ENCODE results near the gene DLG4.
A peak's percentile ranks its signal among the peaks of the same experiment; 100 is the strongest.

DLG4 gene

GRCh38 chr17:7214300-7215135 lies 5.1 kb downstream of the DLG4 start:
- peak; percentile 100 for DNase-seq (ENCODE audit: low spot score)

DNA sequence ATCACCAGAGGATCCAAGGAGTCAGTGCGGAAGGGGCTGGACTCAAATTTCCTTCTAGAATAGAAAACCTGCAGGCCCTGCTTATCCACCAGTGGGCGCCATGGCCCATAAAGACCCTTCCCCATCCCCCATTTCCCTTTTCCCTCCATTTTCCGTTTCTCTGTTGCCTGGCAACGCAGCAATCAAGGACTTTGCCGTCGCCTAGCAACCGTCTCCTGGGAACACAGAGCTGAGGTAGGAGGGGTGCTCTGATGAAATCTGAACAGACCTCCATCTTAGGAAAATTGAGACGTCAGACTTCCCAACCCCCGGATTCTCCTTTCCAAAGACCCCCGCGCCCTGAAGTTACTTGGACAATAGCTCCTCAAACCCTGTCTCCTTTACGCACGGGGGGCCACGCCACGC lies 5.7 kb downstream of the DLG4 start:
- peak; percentile 87 for DNase-seq (ENCODE audit: low spot score)

GRCh38 chr17:7211491-7212273 lies 8.0 kb downstream of the DLG4 start:
- no peak for DNase-seq (ENCODE audit: low spot score)

DNA sequence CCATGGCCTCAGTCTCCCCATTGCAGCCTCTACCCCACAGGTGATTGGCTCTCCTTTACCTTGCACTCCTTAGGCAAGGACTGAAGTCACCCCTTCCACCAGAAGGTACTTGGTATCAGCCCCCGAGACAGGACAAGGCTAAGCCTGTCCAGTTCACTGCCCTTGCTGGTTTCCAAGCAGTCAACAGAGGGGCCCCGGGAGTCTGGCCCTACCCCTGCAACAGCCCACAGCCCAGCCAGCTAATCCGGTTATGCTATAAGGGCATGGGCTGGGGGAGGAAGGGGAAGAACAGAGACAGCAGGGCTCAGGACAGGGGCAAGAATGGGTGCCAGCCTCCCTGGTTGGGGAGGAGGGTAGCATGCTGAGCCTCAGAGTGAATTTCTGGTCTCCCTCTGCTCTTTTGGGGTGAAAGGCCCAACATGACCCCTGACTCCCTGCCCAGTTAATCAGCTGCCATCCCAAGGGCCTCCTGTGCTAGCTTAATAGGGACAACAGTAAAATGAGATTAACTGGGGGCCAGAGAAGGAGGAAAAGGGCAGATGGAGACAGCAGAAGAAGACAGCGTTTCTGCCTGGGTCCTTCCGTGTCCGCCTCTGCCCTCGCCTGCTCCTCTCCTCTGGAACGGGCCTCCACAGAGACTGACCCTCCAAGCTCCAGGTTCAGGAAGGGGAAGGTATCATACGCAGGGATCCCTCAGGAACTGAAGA lies 10.7 kb downstream of the DLG4 start:
- no peak for DNase-seq (ENCODE audit: low spot score)

- no peak for DNase-seq (ENCODE audit: low spot score)
Measured at GRCh38 chr17:7208027-7208571, 11.5 kb downstream of the DLG4 start.

DNA sequence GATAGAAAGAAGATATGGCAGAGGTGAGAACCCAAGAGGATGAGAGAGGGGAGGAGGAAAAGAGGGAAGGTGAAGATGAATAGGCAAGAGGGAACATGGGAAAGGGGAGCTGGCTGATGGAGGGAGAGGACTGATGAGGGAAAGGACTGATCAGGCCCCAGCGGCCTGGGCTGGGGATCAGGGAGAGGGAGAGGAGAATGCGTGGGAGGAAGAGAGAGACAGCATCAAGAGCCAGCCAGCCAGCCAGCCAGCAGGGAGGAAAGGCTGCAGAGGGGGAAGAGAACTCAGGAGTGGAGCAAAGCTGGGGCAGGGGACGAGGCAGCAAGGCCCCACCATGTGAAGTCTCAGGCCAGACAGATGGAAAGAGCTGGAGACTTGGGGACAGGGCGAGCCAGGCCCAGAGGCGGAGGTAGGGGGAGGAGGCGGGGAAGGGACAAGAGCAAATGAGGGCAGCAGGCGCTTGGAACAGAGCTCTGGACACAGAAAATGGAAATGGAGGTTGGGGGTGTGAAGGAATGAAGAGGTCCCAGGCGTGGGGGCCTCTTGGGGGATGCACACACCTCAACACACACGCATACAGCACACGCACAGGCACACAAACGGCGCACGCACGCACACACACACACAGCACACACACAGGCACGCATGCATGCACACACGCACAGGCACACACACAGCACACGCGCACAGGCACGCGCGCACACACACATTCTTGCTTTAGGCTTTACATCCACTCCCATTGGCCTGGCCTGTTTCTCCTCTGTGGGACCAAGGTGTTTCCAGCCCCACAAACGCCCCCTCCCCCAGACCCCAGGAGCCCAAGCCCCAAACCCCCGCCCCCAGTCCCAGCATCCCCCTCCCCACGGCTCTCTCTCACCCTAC lies 12.3 kb downstream of the DLG4 start:
- DNase-seq (ENCODE audit: low spot score), result no peak

GRCh38 chr17:7205561-7205960 lies 14.1 kb downstream of the DLG4 start:
- no peak for DNase-seq (ENCODE audit: low spot score)

DNA sequence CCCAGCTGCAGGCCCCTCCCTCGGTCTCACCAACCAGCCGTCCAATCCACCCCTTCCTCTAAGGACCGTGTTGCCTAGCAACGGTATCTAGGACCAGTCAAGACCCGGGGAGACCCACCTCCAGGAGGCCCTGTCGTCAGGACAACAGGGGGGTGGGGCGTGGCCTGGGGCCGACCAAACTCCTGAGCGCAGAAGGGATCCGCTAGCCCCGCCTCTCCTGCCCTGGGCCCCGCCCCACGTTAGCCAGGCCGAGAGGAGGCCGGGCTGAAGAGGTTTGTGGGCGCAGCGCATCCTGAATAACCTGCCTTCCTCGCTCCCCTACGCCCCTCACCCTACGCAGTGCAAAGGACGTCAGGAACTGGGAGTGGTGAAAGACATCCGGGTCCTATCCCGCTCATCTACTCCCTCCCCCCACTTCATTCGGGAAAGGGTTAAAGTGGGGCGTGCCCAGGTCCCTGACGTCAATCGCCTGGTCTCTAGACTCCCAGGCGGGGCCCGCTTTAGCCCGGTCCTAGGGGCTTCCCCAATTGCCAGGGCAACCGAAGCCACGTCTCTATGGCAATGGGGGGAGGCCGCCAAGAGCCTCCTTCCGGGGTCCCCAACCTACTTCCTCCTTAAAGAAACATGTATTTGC lies 14.7 kb downstream of the DLG4 start:
- DNase-seq (ENCODE audit: low spot score), result peak; percentile 98

DNA sequence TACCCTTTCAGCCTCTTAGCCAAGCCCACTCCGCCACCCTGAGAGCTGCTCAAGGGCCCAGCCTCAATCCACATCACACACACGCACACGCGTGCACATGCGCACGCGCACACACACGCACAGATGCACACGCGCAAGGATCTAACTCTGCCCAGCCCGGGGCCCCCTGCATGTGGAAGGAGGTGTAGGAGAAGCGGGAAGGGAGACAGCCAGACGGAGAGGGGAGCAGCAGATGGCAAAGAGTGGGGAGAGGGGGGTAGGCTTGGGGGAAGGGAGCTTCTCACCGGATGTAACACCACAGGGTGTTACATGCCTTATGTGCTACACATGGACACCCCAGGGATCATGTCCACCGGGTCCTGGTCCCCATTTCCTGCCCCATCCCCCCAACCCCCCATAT lies 15.3 kb downstream of the DLG4 start:
- no peak for DNase-seq (ENCODE audit: low spot score)

- no peak for DNase-seq (ENCODE audit: low spot score)
Measured at GRCh38 chr17:7203391-7203790, 16.2 kb downstream of the DLG4 start.

- DNase-seq (ENCODE audit: low spot score), result no peak
Measured at GRCh38 chr17:7196651-7197401, 22.8 kb downstream of the DLG4 start.

- DNase-seq (ENCODE audit: low spot score), result no peak
Measured at GRCh38 chr17:7195971-7196370, 23.7 kb downstream of the DLG4 start.

DNA sequence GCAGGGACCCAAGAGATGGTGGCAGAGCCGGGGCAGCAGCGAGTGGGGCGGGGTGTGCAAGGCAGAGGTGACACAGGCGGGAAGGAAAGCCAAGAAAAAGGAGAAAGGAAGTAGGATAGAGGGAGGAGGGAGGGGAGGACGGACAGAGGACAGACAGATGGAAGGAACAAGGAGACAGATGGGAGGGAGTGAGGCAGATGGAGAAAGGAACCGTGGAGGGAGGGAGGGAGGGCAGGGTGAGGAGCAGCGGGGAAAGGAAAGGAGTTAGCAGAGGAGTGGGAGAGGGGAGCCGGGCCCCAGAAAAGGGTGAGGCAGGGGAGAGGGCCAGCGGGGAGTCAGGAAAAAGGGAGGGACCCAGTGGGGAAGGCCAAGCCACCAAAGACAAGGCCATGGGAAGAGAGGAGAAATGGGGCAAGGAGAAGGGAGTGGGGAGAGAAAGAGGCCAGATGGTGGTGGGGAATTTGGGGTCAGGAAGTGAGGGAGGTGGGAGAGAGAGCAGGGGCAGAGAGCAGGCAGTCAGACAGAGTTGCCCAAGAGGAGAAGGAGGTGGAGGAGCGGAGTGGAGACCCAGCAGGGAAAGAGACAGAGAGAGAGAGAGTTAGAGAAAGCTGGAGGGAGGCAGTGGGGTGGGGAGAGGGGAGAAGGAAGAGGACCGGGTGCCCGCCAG lies 27.2 kb downstream of the DLG4 start:
- no peak for DNase-seq (ENCODE audit: low spot score)

- no peak for DNase-seq (ENCODE audit: low spot score)
Measured at GRCh38 chr17:7191571-7192270, 27.9 kb downstream of the DLG4 start.

GRCh38 chr17:7191069-7191468 lies 28.6 kb downstream of the DLG4 start:
- DNase-seq (ENCODE audit: low spot score), result no peak

- no peak for DNase-seq (ENCODE audit: low spot score)
Measured at GRCh38 chr17:7190276-7190917, 29.2 kb downstream of the DLG4 start.

DNA sequence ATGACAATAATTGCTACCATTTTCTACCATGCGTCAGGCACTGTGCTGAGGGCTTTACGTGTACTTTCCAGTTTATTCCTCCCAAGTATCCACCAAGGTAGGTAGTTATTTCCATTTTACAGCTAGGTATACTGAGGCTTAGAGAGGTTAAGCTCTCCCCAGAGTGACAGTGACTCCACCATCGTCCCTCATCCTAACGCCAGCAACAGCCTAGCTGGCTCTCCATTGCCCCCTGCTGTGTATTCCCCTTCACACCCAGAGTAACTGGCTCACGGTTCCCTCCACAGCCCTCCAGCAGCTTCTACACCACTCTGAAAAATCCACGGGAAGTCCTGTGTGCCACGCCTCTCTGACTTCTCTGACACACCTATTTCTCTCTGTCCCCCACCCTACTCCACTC lies 33.4 kb downstream of the DLG4 start:
- no peak for DNase-seq (ENCODE audit: low spot score)

DNA sequence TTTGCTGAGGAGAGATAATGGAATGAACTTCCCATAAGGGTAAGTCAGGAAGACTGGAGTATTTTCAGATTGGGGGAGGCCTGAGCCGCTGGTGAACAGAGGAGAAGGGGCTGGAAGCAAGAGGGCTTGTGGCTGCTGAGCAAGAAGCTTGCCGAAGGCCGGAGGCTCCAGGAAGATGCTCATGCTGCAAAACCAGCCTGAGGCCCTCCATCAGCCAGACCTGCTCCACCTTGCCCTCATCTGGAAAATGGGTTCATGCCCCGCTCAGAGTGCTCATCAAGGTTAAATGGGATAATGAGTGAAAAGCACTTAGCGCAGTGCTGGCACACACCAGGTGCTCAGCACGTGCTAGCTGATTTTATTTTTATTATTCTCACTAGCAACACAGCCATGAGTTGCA lies 35.0 kb downstream of the DLG4 start:
- DNase-seq (ENCODE audit: low spot score), result no peak

- DNase-seq (ENCODE audit: low spot score), result no peak
Measured at GRCh38 chr17:7184091-7184488, 35.5 kb downstream of the DLG4 start.

All from CD4-positive, alpha-beta T cell treated with Interleukin-2 at 100 ng/mL for 4 hours (primary cell).